GM20431 (cell line): ENCODE data around the gene FOXI1.

Source experiments
- in situ Hi-C: fragments of 300-500 bp; cut with MseI, MboI; formaldehyde crosslinking; loops from one replicate; pipeline ENCODE4 v1.15.0; 2020; ENCODE audit warnings: low sequenced_read_pairs; ENCODE audit not compliant: unreplicated experiment

Gene FOXI1

DNA sequence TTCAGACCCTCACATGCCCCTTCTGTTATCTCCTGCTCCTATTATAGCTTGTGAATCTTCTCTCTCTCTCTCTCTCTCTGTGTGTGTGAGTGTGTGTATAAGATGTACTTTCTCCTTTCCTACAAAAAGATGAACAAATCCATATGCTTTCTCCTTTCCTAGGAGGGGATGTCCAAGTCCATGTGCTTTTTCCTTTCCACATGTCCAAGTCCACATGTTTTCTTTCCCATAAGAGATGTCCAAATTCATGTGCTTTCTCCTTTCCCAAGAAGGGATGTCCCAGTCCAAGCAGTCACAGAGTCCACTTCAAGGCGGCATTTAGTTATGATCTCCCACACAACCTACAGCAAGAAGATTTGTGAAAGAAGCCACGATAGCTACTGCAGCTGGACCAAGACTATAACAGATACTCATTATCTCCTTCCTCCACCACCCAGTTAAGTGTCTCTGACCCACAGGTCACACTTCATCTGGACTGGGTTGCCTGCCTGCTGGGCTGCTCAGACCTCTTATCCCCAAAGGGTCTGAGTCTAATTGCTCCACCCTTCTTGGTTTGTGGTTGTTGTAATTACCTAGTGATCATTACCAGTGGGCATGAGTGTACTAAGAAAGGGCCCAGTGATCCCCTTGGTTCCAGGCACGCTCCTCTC lies 18.4 kb upstream of the FOXI1 start:
- in situ Hi-C loops, result no loop called here

DNA sequence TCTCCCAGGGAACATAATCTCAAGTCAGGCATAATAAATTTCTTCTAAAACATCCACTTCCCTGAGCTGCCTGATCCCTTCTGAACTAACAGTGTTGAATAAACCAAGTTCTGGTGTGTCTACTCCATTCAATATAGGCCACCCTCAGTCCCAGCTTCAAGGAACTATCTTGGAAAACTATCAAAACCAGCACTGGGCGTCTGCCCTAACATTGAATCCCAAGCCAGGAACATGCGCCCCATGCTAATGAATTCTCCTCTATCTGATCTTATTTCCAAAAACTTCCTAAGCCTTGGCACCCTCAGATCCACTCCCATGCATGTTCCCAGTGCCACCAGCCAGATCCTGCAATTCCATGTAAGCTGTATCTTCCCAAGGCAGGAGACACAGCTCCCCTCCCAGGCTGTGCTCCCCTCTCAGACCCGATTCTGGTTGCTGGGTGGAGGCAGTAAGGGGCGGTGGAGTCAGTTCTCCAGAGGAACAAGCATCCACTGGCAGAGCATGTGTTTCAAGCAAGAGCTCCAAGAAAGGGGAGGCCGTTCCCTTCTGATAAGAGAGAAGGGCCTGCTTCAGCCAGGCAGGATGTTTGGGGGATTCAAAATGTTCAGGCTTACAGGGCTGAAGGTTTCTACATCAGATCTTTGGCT lies 13.1 kb upstream of the FOXI1 start:
- in situ Hi-C loops, result loop anchor here (10.0 kb wide), 1 partner anchor 92 kb away; no protein-coding TSS in a partner anchor

DNA sequence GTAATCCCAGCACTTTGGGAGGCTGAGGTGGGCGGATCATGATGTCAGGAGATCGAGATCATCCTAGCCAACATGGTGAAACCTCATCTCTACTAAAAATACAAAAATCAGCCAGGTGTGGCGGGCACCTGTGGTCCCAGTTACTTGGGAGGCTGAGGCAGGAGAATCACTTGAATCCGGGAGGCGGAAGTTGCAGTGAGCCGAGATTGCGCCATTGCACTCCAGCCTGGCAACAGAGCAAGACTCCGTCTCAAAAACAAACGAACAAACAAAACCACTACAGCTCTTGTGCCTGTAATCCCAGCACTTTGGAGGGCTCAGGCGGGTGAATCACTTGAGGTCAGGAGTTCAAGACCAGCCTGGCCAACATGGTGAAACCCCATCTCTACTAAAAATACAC lies 11.4 kb upstream of the FOXI1 start:
- in situ Hi-C loops, result loop anchor here (10.0 kb wide), 1 partner anchor 90 kb away; no protein-coding TSS in a partner anchor

DNA sequence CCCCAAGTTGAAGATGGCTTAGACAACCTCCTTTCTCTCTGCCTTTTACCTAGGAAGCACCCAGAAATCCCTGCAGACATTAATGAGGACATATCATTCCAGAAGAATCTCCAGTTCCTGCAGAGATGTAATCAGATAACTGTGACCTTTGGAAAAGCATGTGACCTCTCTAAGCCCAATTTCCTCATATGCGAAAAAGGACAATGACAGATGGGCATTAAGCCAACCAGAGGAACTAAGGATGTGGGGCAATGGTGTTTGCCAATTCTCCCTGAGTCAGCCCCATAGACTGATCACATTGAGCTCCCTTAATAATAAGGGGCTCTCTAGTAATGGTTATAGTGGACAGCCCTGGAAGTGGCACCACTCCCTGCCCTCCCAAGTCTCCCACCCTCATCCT lies 10.1 kb upstream of the FOXI1 start:
- in situ Hi-C loops, result loop anchor here (10.0 kb wide), 1 partner anchor 89 kb away; no protein-coding TSS in a partner anchor

DNA sequence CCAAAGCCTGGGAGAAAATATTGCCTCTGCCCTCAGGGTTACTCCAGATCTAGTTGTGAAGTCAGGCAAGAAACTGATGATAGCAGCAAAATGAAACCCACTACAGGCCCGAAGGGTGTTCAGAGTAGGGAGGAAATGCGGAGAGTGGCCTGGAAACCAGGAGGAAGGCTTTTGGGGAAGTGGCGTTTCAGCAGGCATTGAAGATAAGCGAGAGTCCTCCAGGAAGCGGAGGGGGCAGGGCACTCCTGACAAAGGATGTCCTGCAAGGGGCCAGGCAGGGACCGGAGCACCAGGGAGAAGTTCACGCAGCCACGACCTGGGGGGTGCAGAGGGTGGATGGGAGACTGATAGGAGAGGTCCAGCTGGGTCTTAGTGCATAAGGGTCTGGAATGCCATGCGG lies 7.8 kb upstream of the FOXI1 start:
- in situ Hi-C loops, result loop anchor here (10.0 kb wide), 1 partner anchor 87 kb away; no protein-coding TSS in a partner anchor

DNA sequence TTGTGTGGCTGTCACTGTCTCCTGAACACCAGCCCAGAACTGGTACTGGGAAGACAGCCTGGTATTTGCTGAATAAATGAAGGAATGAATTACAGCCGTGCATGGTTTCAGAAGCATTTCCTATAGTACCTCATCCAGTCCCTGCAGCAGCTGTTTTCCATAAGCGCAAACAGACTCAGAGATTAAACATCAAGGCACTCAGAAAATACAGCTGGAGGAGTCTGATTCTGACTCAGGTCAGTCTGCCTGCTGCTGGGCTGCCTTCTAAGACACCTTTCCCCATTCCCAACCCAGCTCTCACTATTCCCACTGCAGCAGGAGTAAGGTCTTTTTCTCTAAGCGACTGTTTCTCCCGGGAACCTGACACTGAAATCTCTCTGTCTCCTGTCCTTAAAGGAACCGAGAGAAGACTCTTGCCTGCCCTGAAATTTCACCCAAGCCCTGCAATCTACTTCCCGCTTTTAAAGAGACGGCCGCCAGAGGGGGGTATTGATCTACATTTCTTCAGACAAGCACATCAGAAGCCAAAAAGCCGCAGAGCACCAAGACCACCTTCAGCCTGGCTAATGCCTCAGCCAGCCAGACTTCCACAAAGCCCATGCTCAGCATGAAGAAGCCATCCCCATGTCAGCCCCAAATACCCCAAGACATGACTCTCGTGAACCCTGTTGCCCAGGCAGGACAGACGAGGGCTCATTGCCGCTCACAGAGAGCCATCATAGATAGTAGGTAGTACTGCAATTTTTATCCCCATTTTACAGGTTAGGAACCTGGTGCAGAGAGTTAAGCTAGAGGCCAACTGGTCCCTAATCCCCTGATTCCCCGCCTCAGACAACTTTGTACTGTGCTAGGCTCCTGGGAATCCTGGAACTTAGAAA lies 5.4 kb upstream of the FOXI1 start:
- in situ Hi-C loops, result no loop called here

DNA sequence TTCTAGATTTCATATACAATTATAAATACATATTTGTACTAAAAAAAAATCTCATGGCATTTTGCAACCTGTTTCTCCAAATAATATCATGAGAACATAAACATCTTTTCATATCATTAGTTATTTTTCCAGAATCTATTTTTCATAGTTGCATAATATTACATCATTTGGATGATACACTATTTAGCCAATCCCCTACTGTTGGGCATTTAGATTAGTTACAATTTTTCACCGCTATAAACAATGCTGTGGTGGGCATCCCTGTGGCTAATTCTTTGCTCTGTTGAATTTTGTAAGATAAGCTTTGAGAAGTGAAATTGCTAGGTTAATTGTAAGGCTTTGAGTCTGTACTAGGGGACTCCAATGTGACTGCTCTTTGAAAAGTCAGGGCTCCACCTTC lies 2.2 kb upstream of the FOXI1 start:
- in situ Hi-C loops, result no loop called here

DNA sequence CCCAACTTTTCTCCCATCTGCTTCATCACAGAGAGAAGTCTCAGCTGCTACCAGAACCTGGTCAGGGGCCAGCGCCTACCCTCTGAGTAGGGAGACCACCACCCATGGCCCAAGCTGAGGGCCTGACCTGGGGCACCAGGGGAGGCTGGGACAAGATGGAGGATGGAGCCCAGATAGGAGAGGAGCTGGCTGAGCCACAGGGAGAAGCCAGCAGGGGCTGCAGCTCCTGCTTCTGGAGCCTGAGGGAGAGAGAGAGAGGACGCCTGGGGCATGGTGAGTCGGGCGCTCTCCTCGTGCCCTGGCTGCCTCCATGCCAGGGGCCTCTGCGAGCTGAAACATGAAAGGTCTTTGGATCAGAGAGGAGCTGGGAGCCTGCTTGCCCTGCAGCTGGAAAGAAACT lies 1.4 kb upstream of the FOXI1 start:
- in situ Hi-C loops, result no loop called here

DNA sequence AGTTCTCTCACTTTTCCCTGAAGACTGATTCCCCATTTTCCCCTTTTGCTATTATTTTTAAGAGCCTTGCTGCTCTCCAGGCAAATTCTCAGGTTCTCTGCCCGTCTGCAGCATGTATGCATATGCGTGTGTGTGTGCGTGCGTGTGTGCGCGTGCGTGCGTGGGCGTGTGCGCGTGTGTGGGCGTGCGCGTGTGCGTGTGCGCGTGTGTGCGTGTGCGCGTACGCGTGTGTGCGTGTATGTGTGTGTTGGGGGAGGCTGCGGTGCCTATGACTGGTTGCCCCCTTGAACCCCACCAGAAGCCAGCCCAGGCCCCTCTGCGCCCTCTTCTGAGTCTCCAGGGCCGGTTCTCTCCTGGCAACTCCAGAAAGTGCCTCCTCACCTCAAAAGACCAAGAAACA lies 987 bp upstream of the FOXI1 start:
- in situ Hi-C loops, result no loop called here

DNA sequence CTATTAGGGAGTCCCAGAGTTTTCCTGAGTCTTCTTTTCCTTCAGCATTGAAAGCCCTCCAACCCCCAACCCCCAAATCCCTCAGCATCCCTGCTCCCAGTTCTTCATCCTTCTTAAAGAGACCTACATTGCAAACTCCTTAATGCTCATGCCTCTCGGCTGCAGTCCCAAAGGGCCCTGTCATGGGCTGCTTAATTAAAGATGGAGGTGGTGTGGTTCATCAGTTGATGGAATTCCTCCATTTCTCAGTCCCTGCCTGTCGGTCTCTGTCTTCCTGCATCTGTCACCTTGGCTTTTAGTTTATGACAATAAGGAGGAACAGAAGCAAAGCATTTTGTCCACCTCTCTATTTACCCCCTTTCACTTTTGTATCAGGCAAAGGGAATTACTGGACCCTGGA lies 2.0 kb downstream of the FOXI1 start:
- in situ Hi-C loops, result no loop called here

DNA sequence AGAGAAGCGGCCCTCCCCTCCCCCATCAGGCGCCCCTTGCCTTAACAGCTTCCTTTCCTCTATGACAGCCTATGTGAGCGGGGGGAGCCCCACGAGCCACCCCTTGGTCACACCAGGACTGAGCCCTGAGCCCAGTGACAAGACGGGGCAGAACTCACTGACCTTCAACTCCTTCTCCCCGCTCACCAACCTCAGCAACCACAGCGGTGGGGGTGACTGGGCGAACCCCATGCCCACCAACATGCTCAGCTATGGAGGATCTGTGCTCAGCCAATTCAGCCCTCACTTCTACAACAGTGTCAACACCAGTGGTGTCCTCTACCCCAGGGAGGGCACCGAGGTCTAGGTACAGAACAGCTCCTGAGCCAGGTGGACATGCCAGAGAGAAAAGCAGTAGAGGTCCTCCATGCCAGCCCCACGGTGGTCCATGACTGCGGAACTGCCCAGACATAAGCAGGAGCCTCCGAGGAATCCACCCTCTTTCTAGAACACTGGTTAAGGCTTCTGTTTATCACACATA lies 2.6 kb downstream of the FOXI1 start:
- in situ Hi-C loops, result no loop called here

DNA sequence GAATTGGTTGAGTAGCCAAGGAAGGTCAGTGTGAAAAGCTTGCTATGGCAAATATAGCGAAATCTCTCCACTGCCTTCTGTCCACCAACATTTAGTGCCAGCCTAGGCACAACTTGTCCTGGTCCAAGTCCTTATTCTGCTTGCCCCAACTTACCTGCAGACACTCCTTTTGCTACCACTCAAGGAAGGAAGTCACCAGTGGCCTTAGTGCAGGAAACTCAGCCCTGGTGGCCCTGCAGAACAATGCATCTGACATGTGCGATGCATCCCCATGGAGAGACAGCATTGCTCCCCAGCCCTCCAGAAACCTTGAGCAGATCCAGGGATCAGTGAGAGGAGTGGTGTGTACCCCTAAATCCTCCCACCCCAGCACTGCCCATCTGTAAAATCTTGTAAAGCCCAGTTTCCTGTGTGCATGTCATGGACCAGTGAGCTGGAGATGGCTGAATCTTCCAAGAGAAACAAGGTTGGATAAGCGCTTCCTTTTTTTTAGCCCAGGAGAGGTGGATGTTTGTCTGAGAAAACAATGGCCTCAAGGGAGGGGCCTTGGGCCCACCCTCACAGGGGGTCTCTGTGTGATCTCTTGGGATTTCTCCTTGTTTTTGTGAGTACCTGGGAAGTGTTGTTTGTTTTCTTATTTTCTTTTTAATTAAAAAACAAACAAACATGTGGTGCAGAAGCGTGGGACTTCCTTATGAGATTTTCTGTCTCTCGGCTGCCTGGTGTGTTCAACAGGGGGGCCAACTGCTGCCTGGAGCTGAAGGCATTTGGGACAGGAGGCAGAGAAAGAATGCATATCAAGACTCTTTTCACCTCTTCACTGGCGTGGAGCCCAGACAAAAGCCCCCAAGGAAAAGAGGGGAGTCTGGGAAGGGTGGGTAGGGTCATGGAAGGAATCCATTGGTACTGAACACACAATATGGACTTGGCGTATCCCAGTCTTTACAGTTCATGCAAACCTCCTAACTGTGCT lies 3.6 kb downstream of the FOXI1 start:
- in situ Hi-C loops, result no loop called here

DNA sequence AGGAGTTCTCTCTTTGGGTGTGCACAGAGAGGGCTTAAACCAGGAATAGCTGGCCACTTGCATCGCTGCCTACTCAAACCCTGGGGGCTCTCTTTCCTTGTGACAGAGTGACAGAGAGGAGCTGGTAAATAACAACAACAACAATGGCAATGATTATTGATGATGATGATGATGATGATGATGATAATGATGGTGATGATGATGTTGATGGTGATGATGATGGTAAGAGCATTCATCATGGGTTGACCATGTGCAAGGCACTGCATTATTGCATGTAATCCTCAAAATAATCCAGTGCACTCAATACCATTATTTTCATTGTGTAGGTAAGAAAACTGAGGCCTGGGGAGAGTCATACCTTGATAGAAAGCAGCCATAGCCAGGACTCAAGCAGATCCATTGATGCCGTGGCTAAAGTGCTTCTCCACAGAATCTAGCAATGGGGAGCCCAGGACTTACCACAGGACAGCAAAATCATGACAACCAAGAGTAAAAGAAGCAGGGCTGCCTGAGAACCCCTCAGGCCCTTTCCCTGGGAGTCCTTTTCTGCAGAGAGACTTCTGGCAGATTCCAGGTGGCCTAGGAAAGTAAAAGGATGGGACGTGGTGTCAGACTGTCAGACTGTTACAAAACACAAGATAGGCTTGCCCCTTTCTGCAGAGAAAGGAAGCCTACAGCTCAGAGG lies 4.8 kb downstream of the FOXI1 start:
- in situ Hi-C loops, result no loop called here

DNA sequence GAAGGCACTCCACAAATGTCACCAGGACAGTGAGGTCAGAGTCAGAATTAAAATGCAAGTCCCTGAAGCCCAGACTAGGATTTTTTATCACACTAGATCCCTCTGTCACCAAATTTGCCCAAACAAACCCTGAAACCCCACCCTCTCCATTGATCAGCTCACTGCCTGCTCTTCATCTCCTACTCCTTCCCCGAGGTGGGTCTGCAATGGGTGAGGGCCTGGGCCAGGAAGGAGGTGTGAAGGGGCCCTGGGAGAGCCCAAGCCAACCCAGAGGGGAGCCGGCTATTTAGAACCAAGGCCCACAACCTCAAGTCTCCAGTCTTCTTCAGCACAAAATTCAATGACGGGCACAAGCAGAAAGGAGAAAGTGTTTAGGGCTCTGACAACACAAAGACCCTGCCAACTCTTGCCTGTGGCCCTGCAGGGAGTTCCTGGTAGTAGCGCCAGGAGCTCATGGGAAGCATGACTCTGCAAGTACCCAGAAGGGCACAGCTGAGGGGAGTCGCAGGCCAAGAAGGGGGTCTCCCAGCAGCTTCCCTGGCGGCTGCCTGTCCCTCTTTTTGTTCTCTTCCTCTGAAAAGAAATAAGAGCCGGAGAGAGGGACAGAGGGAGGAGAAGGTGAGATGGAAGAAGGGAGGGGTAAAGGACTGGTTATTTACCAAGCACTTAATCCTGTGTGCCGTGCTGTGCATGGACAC lies 5.5 kb downstream of the FOXI1 start:
- in situ Hi-C loops, result no loop called here

DNA sequence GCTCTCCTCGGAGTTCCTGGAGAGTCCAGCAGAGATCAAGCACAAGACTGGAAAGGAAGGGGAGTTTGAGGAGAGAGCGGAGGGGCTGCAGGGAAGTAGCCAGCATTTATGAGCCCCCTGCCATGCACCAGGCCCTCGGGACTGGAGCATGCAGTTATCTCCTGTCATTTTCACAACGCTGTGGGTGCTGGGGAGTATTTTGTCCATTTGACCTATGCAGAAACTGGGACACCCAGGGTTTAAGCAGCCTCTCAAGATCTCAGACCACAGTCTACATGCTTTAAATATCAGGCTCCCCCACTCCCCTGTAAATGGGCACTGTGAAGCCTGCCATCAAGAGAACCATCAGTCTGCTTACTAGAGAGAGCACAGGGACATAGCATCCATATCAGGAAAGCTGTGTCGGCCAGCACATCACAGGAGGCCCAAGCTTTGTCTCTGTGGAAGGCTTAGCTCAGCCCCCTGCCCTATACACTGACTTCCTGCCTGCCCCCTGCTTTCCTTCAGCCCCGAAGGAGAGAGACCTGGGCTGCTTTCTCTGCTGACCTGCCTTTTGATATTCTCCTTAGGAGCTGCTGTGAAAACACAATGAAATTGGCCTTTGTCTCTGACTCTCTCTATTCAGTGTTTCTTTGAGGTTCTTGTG lies 7.3 kb downstream of the FOXI1 start:
- in situ Hi-C loops, result no loop called here

DNA sequence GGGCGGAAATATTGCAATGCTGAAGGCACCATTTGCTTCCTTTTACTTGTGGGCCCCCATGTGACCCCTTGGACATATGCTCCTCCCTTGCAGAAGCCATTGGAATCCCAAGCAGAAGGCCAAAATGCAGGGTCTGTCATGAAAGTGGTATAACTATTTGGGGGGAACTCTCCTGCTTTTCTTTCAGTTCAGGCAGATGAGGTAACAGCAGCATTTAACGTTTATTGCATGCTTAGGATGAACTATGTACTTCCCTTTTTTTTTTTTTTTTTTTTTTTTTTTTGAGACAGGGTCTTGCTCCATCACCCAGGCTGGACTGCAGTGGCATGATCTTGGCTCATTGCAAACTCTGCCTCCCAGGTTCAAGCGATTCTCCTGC lies 7.8 kb downstream of the FOXI1 start:
- in situ Hi-C loops, result no loop called here

DNA sequence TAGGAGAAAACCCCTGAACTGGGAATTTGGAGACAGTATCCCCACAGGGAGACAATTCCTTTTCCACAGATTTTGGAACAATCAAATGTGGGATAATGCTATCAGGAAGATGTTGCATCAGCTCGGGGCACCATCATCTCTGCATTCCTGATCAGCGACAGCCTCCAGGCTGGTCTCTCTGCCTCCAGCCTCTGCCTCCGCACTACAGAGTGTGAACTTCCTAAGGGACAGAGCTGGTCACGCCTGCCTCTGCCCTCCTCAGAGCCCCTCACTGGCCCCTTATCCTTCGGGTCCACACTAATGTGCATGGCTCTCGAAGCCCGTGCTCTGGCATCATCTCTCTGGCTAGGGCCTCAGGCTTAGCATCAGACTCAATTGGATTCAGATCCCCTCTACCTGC lies 8.6 kb downstream of the FOXI1 start:
- in situ Hi-C loops, result no loop called here

DNA sequence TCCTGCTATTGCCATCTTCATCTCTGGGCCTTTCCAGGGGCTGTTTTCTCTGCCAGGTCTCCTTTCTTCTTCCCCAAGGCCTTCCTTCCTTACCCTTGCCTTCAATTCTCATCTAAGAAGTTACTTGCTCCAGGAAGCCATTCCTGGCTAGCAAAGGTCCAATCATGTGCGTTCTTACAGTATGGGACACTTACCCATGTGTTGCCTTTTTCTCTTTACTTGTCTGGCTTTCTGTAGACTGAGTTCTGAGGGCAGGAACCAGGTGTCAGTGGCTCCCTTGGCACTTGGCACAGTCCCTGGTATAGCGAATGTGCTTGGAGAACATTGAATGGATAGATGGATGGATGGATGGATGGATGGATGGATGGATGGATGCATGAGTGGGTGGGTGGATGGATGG lies 10.2 kb downstream of the FOXI1 start:
- in situ Hi-C loops, result no loop called here
